ENCODE measurements around the gene ANAPC16.

The ANAPC16 gene

GRCh38 chr10:72215611-72216549, at the start of gene ANAPC16, which contains the start of gene ASCC1:
ANAPC16 (plus strand) TSS chr10:72216012; CDS start chr10:72223915, 7,903 bp downstream.
ASCC1 (minus strand) TSS chr10:72216276; CDS start chr10:72213298, 2,978 bp downstream.
- DNase-seq (ENCODE audit: low read depth): peak; percentile 62
- H3K4me3 ChIP-seq (ENCODE audit: low read depth, low read length): peak within 1 kb of the TSS; percentile 88

GRCh38 chr10:72167118-72167517, 48.7 kb upstream of the ANAPC16 start:
- DNase-seq (ENCODE audit: low read depth): no peak
- no peak overlapping the region for H3K4me3 ChIP-seq (ENCODE audit: low read depth, low read length)

GRCh38 chr10:72170263-72170662, 45.5 kb upstream of the ANAPC16 start:
- no peak for DNase-seq (ENCODE audit: low read depth)
- H3K4me3 ChIP-seq (ENCODE audit: low read depth, low read length): no peak overlapping the region

GRCh38 chr10:72170733-72171132, 45.1 kb upstream of the ANAPC16 start:
- H3K4me3 ChIP-seq (ENCODE audit: low read depth, low read length): no peak overlapping the region
- DNase-seq (ENCODE audit: low read depth): no peak

- peak; percentile 38 for DNase-seq (ENCODE audit: low read depth)
- no peak overlapping the region for H3K4me3 ChIP-seq (ENCODE audit: low read depth, low read length)
These were observed 44.6 kb upstream of the ANAPC16 start for GRCh38 chr10:72171175-72171630.

- DNase-seq (ENCODE audit: low read depth): no peak
- no peak overlapping the region for H3K4me3 ChIP-seq (ENCODE audit: low read depth, low read length)
These were observed 42.6 kb upstream of the ANAPC16 start for GRCh38 chr10:72173262-72173618.

- no peak for DNase-seq (ENCODE audit: low read depth)
- no peak overlapping the region for H3K4me3 ChIP-seq (ENCODE audit: low read depth, low read length)
These were observed 42.1 kb upstream of the ANAPC16 start for GRCh38 chr10:72173619-72174296.

- DNase-seq (ENCODE audit: low read depth): no peak
- H3K4me3 ChIP-seq (ENCODE audit: low read depth, low read length): no peak overlapping the region
These were observed 41.5 kb upstream of the ANAPC16 start for GRCh38 chr10:72174297-72174662.

GRCh38 chr10:72175149-72175548, 40.7 kb upstream of the ANAPC16 start:
- H3K4me3 ChIP-seq (ENCODE audit: low read depth, low read length): no peak overlapping the region
- no peak for DNase-seq (ENCODE audit: low read depth)

GRCh38 chr10:72176701-72177100, 39.1 kb upstream of the ANAPC16 start:
- no peak overlapping the region for H3K4me3 ChIP-seq (ENCODE audit: low read depth, low read length)

GRCh38 chr10:72177454-72177853, 38.4 kb upstream of the ANAPC16 start:
- DNase-seq (ENCODE audit: low read depth): no peak
- no peak overlapping the region for H3K4me3 ChIP-seq (ENCODE audit: low read depth, low read length)

More at GRCh38 chr10:72176701-72177100, 39.1 kb upstream of the ANAPC16 start:
- no peak for DNase-seq (ENCODE audit: low read depth)

- DNase-seq (ENCODE audit: low read depth): no peak
These were observed 31.7 kb upstream of the ANAPC16 start for GRCh38 chr10:72184156-72184555.

GRCh38 chr10:72186258-72186981, 29.4 kb upstream of the ANAPC16 start:
- DNase-seq (ENCODE audit: low read depth): no peak
- H3K4me3 ChIP-seq (ENCODE audit: low read depth, low read length): no peak overlapping the region

More at GRCh38 chr10:72184156-72184555, 31.7 kb upstream of the ANAPC16 start:
- no peak overlapping the region for H3K4me3 ChIP-seq (ENCODE audit: low read depth, low read length)

GRCh38 chr10:72186982-72187330, 28.9 kb upstream of the ANAPC16 start:
- no peak for DNase-seq (ENCODE audit: low read depth)
- no peak overlapping the region for H3K4me3 ChIP-seq (ENCODE audit: low read depth, low read length)

- no peak for DNase-seq (ENCODE audit: low read depth)
- no peak overlapping the region for H3K4me3 ChIP-seq (ENCODE audit: low read depth, low read length)
These were observed 20.9 kb upstream of the ANAPC16 start for GRCh38 chr10:72194949-72195348.

- no peak overlapping the region for H3K4me3 ChIP-seq (ENCODE audit: low read depth, low read length)
- DNase-seq (ENCODE audit: low read depth): no peak
These were observed 14.9 kb upstream of the ANAPC16 start for GRCh38 chr10:72200883-72201282.

- no peak for DNase-seq (ENCODE audit: low read depth)
These were observed 14.5 kb upstream of the ANAPC16 start for GRCh38 chr10:72201293-72201692.

GRCh38 chr10:72204296-72204695, 11.5 kb upstream of the ANAPC16 start:
- no peak overlapping the region for H3K4me3 ChIP-seq (ENCODE audit: low read depth, low read length)
- DNase-seq (ENCODE audit: low read depth): no peak

More at GRCh38 chr10:72201293-72201692, 14.5 kb upstream of the ANAPC16 start:
- H3K4me3 ChIP-seq (ENCODE audit: low read depth, low read length): no peak overlapping the region

- no peak overlapping the region for H3K4me3 ChIP-seq (ENCODE audit: low read depth, low read length)
- DNase-seq (ENCODE audit: low read depth): no peak
These were observed 11.1 kb upstream of the ANAPC16 start for GRCh38 chr10:72204724-72205123.

All from skeletal muscle cell (primary cell).